BLaER1 (cell line): Measurements from ENCODE around the gene PGRMC2.

Experiments used
- H3K27ac ChIP-seq: shearing (Covaris generic); formaldehyde crosslinking; 2 replicates; pipeline ENCODE4 v1.8.1; 2022
- H3K27me3 ChIP-seq: shearing (Covaris generic); formaldehyde crosslinking; 2 replicates; pipeline ENCODE4 v1.8.1; 2022
- H3K36me3 ChIP-seq: shearing (Covaris generic); formaldehyde crosslinking; 2 replicates; pipeline ENCODE4 v1.8.1; 2022
- H3K4me1 ChIP-seq: shearing (Covaris generic); formaldehyde crosslinking; 2 replicates; pipeline ENCODE4 v1.8.1; 2022
- H3K4me2 ChIP-seq: shearing (Covaris generic); formaldehyde crosslinking; 2 replicates; pipeline ENCODE4 v1.8.1; 2022
- H3K4me3 ChIP-seq: shearing (Covaris generic); formaldehyde crosslinking; 2 replicates; pipeline ENCODE4 v1.8.1; 2022
- H3K9ac ChIP-seq: shearing (Covaris generic); formaldehyde crosslinking; 2 replicates; pipeline ENCODE4 v1.8.1; 2022
- H3K9me3 ChIP-seq: shearing (Covaris generic); formaldehyde crosslinking; 2 replicates; pipeline ENCODE4 v1.8.1; 2022
- H4K20me1 ChIP-seq: shearing (Covaris generic); formaldehyde crosslinking; 2 replicates; pipeline ENCODE4 v1.8.1; 2022
- Cebpa-rat ChIP-seq: shearing (Covaris generic); IDR thresholded peaks from 2 replicates; pipeline ENCODE4 v1.8.1; 2022

PGRMC2 gene

DNA sequence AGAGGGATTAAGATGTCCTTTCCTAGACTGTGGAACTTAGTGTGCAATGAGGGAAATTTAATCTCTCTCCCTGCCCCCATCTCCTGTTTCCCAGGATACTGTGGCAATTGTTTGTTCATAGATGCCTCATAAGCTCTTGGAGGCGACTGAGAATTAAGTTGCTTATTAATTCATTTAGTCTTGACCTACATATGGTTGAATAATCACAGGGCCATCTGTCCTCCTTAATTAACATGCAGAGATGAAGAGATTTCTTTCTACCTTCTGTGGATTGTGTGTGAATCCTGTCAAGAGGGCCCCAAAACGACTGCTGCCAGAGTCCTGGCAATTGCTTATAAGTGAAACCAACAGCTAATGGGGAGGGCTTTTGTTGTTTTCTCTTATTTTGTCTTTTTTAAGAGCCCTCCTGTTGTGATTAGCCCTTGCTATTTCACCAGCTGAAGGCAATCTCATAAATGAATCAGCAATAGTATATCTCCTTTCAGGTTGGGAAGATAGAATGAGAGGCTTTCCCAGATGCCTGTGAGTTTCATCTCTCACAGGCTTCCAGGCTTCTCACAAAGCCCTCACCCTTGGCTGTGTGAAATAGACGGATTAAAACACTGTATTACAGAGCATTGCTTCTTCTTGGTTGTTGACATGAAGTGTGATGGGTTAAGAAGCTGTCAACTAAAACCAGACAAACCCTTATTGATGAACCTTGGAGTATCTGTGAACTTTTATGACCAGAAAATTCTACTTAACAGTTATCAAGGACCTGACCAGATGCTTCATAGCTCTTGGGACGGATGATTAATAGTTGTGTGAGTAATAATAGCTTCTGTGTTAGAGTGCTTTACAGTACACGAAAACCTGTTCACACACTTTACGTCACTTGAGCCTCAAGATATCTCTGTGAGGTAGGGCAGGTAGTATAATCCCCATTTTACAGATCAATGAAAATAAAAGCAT, 58.5 kb downstream of the PGRMC2 start:
- no peaks in the 10 kb centered on the region for H3K36me3 ChIP-seq
- H3K4me3 ChIP-seq: no peak overlapping the region
- no peak overlapping the region for H3K4me2 ChIP-seq
- no peak overlapping the region for H3K9ac ChIP-seq
- H3K27ac ChIP-seq: no peak overlapping the region
- H3K9me3 ChIP-seq: no peaks in the 10 kb centered on the region
- no peaks in the 10 kb centered on the region for H3K27me3 ChIP-seq
- H4K20me1 ChIP-seq: no peaks in the 10 kb centered on the region
- peaks cover 5% of the 10 kb centered on the region; the same call in 1 of the 2 replicates for H3K4me1 ChIP-seq
- TF ChIP-seq Cebpa-rat: no peak

DNA sequence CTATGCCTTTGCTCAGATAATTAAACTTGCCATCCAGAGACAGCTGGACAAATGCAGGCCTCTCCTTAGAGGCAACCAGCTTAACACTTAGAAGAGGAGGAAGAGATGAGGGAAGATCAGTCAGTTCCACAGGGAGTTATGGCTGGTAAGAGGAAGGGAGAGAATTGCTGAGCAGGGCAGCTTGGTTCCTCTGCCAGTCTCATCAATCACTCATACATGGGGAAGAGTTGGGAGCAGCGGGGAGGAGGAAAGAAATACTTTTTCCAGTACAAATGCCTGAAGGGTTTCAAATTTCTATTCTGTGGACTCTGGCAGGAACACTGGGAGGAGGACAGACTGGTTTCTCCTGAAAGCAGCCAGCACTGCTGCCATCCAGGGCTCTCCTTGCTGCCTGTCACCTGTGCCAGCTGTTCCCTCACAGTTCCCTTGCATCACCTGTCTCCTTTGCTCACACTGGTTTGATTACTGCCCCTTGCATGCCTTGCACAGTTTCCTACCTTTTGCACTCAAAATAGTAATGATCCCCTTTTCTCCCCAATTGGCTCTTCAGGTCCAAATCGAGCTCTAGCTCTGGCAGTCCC, 59.5 kb downstream of the PGRMC2 start:
- H3K9ac ChIP-seq: no peak overlapping the region
- no peaks in the 10 kb centered on the region for H3K9me3 ChIP-seq
- no peak overlapping the region for H3K4me2 ChIP-seq
- H4K20me1 ChIP-seq: no peaks in the 10 kb centered on the region
- no peak for TF ChIP-seq Cebpa-rat
- no peak overlapping the region for H3K27ac ChIP-seq
- H3K36me3 ChIP-seq: no peaks in the 10 kb centered on the region
- H3K4me1 ChIP-seq: peaks cover 5% of the 10 kb centered on the region; the same call in 1 of the 2 replicates
- H3K27me3 ChIP-seq: no peaks in the 10 kb centered on the region
- no peak overlapping the region for H3K4me3 ChIP-seq

DNA sequence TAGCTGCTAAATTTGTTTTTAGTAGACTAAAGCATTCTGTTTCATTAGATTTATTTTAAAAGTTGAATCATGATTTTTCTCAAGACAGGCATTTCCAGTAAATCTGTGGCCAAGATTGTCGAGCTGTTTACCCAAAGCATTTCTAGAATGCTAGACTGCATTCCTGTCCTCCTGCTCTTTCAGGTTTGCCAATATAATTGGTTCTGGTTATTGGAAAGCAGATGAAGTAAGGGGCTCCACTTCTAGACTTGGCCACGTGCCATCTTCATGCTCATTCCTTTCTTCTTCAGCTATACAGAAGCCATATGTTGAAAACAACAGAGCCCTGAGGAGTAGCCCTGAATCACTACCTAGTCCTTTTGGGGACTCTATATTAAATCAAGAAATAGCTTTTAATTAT, 62.5 kb downstream of the PGRMC2 start:
- Histone ChIP-seq H3K27ac (no peak overlapping the region), H4K20me1 (no peaks in the 10 kb centered on the region), H3K4me1 (peaks cover 5% of the 10 kb centered on the region; the same call in 1 of the 2 replicates), H3K4me2 (no peak overlapping the region), H3K27me3 (no peaks in the 10 kb centered on the region), H3K9me3 (no peaks in the 10 kb centered on the region), H3K9ac (no peak overlapping the region), H3K36me3 (no peaks in the 10 kb centered on the region), H3K4me3 (no peak overlapping the region)
- no peak for TF ChIP-seq Cebpa-rat

GRCh38 chr4:128221586-128221985, 66.0 kb downstream of the PGRMC2 start:
- no peaks in the 10 kb centered on the region for H3K9me3 ChIP-seq
- no peaks in the 10 kb centered on the region for H3K27me3 ChIP-seq
- no peak overlapping the region for H3K4me3 ChIP-seq
- TF ChIP-seq Cebpa-rat: no peak
- no peaks in the 10 kb centered on the region for H3K36me3 ChIP-seq
- H3K4me2 ChIP-seq: no peak overlapping the region
- no peaks in the 10 kb centered on the region for H3K4me1 ChIP-seq
- no peak overlapping the region for H3K9ac ChIP-seq
- no peaks in the 10 kb centered on the region for H4K20me1 ChIP-seq
- H3K27ac ChIP-seq: no peak overlapping the region

DNA sequence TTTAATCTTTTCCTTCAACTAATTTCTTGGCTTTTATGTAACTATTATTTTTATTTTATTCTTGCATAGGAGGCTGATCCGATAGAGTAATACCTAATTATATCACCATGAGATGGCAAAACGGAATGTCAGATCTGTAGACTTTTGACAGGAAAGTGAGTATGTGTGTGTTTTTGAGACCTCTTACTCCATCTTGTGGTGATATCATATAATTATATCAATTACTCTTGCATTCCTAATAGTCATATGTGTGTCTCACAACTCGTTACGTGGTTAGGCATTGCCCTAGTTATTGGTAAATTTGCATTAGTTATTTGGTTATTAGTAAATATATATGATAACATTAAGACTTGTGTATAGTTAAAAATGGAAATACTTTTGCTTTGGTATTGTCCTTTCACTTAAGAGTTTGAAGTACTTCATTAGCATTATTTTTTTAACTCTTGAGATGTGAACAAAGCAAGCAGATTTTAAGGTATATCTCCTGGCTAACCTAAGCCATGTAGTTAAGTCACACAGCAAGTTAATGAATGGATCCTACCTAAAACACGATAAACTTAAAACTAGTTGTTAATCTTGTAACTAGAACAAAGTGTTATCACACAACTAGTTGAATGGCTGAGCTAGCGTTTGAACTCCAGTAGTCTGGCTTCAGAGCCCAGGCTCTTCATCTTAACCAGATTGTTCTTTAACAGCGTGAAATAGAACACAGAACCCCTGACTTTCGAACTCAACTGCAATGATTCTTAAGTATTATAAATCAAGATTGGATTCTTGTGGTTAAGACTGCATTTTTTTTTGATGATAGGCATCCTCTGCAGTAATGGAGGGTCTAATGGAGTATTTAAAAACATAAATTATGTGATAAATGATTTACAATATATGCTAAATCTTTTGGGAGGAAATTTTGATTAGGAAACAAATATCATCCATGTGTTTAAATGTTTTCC, 67.1 kb downstream of the PGRMC2 start:
- no peak for TF ChIP-seq Cebpa-rat
- no peak overlapping the region for H3K9ac ChIP-seq
- no peak overlapping the region for H3K4me2 ChIP-seq
- H3K36me3 ChIP-seq: no peaks in the 10 kb centered on the region
- H3K9me3 ChIP-seq: no peaks in the 10 kb centered on the region
- H3K4me3 ChIP-seq: no peak overlapping the region
- H3K27ac ChIP-seq: no peak overlapping the region
- no peaks in the 10 kb centered on the region for H4K20me1 ChIP-seq
- H3K27me3 ChIP-seq: no peaks in the 10 kb centered on the region
- H3K4me1 ChIP-seq: no peaks in the 10 kb centered on the region
